OCI-LY3 (cell line): Measurements from ENCODE around the gene PIGU.

Source experiments
- H2AFZ ChIP-seq: fragments of 200-600, 300-600 bp; shearing (Covaris generic); 2 replicates; pipeline ENCODE4 v1.6.0; 2014; ENCODE audit warnings: antibody characterized with exemption, low read depth, low read length
- H3K27ac ChIP-seq: fragments of 200-600, 300-600 bp; sonication (generic); 2 replicates; pipeline ENCODE4 v1.5.1; 2014; ENCODE audit warnings: mild to moderate bottlenecking, low read length, moderate library complexity, mixed read lengths
- H3K27me3 ChIP-seq: fragments of 200-600, 300-600 bp; sonication (generic); 2 replicates; pipeline ENCODE4 v1.6.1; 2014; ENCODE audit warnings: low read depth, low read length, mixed read lengths
- H3K36me3 ChIP-seq: fragments of 200-600, 300-600 bp; sonication (generic); replicated peaks from 2 replicates; pipeline ENCODE3; 2014; ENCODE audit warnings: low read depth, low read length, mixed read lengths
- H3K4me1 ChIP-seq: fragments of 300-600, 200-600 bp; sonication (generic); 2 replicates; pipeline ENCODE4 v1.6.1; 2014; ENCODE audit warnings: low read length, mixed read lengths
- H3K4me2 ChIP-seq: fragments of 200-600, 300-600 bp; sonication (generic); 2 replicates; pipeline ENCODE4 v1.6.1; 2014; ENCODE audit warnings: low read length, mixed read lengths
- H3K4me3 ChIP-seq: fragments of 300-600, 200-600 bp; sonication (generic); 2 replicates; pipeline ENCODE4 v1.5.1; 2014; ENCODE audit warnings: antibody characterized with exemption, mild to moderate bottlenecking, low read length, moderate library complexity
- H3K79me2 ChIP-seq: fragments of 300-600, 200-600 bp; shearing (Covaris generic); 2 replicates; pipeline ENCODE4 v1.6.1; 2014; ENCODE audit warnings: mild to moderate bottlenecking, low read length, mixed read lengths
- H3K9ac ChIP-seq: fragments of 300-600, 200-600 bp; shearing (Covaris generic); 2 replicates; pipeline ENCODE4 v1.6.0; 2014; ENCODE audit warnings: mild to moderate bottlenecking, low read length, moderate library complexity
- H3K9me3 ChIP-seq: fragments of 200-600, 300-600 bp; shearing (Covaris generic); 2 replicates; pipeline ENCODE4 v1.6.1; 2014; ENCODE audit warnings: low read length, mixed read lengths; ENCODE audit not compliant: insufficient read depth
- H4K20me1 ChIP-seq: fragments of 200-600, 300-600 bp; sonication (generic); 2 replicates; pipeline ENCODE4 v1.6.1; 2016; ENCODE audit warnings: low read length, mixed read lengths; ENCODE audit not compliant: insufficient read depth
- EZH2phosphoT487 ChIP-seq: fragments of 200-600 bp; shearing (Covaris generic); IDR thresholded peaks from 2 replicates; pipeline ENCODE4 v1.6.1; 2018; ENCODE audit warnings: antibody characterized with exemption, mixed run types, low read depth
- TF ChIP-seq, protein P1 (sequence below): fragments of 200-600, 300-600 bp; sonication (generic); IDR thresholded peaks from 2 replicates; pipeline ENCODE4 v1.5.1; 2014; ENCODE audit warnings: antibody characterized with exemption, low read length, low read depth

Gene PIGU

DNA sequence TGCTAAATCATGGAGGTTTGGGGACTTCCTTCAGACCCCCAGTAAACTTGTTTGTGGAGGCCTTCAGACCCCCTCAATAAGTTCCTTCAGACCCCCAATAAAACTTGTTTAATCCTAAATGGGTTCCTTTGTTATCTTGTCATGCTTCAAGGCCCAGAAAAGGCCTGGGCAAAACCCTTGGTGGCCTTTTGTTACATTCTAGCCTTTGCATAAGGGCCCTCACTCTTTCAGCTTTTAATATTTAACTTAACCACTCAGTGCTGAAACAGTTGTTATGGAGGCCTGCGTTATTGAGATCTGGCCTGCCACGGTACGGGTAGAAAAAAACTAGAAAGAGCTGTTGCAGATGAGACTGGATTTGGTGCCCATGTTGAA, 165.0 kb downstream of the PIGU start:
- Histone ChIP-seq H3K4me2 (no peak overlapping the region), H3K36me3 (peaks cover 14% of the 10 kb centered on the region), H3K79me2 (peaks cover 6% of the 10 kb centered on the region), H3K9me3 (no peaks in the 10 kb centered on the region), H3K4me1 (peaks cover 7% of the 10 kb centered on the region), H3K4me3 (no peak overlapping the region), H3K27me3 (no peaks in the 10 kb centered on the region), H3K27ac (no peak overlapping the region), H2AFZ (no peak overlapping the region), H4K20me1 (no peaks in the 10 kb centered on the region), H3K9ac (no peak overlapping the region)
- TF ChIP-seq EZH2phosphoT487 = no peak
- TF ChIP-seq, protein P1, sequence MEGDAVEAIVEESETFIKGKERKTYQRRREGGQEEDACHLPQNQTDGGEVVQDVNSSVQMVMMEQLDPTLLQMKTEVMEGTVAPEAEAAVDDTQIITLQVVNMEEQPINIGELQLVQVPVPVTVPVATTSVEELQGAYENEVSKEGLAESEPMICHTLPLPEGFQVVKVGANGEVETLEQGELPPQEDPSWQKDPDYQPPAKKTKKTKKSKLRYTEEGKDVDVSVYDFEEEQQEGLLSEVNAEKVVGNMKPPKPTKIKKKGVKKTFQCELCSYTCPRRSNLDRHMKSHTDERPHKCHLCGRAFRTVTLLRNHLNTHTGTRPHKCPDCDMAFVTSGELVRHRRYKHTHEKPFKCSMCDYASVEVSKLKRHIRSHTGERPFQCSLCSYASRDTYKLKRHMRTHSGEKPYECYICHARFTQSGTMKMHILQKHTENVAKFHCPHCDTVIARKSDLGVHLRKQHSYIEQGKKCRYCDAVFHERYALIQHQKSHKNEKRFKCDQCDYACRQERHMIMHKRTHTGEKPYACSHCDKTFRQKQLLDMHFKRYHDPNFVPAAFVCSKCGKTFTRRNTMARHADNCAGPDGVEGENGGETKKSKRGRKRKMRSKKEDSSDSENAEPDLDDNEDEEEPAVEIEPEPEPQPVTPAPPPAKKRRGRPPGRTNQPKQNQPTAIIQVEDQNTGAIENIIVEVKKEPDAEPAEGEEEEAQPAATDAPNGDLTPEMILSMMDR = no peak

DNA sequence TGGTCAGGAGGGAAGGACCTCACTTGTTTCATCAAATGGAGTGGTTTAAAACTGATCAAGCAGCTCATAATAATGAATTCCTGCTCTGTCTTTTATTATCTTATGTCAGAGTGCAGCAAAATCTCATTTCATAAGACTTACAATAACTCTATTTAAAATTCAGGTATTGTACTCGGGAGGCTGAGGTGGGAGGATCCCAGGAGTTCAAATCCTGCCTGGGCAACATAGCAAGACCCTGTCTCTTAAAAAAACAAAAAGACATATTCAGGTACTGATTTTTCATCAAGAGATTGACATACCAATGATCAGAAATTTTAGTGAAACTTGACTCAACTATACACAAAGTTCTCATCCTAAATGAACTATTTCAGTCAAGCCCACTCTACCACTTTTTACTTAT, 166.3 kb downstream of the PIGU start:
- Histone ChIP-seq H3K27me3 (no peaks in the 10 kb centered on the region), H3K9me3 (no peaks in the 10 kb centered on the region), H3K9ac (no peak overlapping the region), H3K4me1 (peaks cover 7% of the 10 kb centered on the region), H3K27ac (no peak overlapping the region), H3K36me3 (peaks cover 14% of the 10 kb centered on the region), H2AFZ (no peak overlapping the region), H3K79me2 (no peaks in the 10 kb centered on the region), H3K4me3 (no peak overlapping the region), H4K20me1 (no peaks in the 10 kb centered on the region), H3K4me2 (no peak overlapping the region)
- no peak for TF ChIP-seq EZH2phosphoT487
- TF ChIP-seq, protein P1 = no peak
